ENCODE results near the gene RPS25. TPM values are rescaled to one million over a fixed set of nuclear protein-coding genes. Genes with fewer than 3 reads are reported as not detected.
"Not testable (repeated sequence)": the region's sequence is repeated elsewhere in the genome, so short reads cannot be mapped to it uniquely, and the experiment has no call there.

The RPS25 gene
- total RNA-seq, 4 donors from 2014 or later = 852 to 1,992 (median 1,622) TPM

DNA sequence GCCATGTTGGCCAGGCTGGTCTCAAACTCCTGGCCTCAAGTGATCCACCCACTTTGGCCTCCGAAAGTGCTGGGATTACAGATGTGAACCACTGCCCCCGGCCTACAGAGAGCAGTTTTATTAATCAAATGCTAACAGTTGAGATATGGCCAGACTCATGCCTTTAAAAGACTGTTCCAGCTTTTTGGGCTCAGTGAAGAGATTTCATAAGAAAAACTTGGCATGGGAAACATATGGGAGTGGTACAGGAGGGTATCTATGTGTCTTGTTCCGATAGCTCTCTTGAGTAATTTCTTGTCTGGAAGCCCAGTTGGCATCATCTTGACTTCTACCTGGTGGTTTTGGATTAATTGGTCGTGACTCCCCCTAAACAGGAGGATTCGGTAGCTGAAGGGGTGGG is 20.7 kb upstream of the RPS25 start:
- DNase-seq = no peak
- WGBS, 2 donors = 74 to 79% methylated on average over 5 of the region's 5 CpGs
- Histone ChIP-seq H3K4me3 (replicated peaks in 1 of 3) (no peak overlapping the region), H3K27me3 (no peaks in the 10 kb centered on the region), H3K36me3 (no peaks in the 10 kb centered on the region), H3K27ac (no peak overlapping the region), H3K4me1 (peaks cover 0 to 8% of the 10 kb centered on the region in 2 donors), H3K9me3 (no peaks in the 10 kb centered on the region)
- intact Hi-C loops (cut with DNase I) = no loop called here
- TF ChIP-seq, protein P1, sequence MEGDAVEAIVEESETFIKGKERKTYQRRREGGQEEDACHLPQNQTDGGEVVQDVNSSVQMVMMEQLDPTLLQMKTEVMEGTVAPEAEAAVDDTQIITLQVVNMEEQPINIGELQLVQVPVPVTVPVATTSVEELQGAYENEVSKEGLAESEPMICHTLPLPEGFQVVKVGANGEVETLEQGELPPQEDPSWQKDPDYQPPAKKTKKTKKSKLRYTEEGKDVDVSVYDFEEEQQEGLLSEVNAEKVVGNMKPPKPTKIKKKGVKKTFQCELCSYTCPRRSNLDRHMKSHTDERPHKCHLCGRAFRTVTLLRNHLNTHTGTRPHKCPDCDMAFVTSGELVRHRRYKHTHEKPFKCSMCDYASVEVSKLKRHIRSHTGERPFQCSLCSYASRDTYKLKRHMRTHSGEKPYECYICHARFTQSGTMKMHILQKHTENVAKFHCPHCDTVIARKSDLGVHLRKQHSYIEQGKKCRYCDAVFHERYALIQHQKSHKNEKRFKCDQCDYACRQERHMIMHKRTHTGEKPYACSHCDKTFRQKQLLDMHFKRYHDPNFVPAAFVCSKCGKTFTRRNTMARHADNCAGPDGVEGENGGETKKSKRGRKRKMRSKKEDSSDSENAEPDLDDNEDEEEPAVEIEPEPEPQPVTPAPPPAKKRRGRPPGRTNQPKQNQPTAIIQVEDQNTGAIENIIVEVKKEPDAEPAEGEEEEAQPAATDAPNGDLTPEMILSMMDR (IDR thresholded peaks at IDR 0.05) = no peak
- TF ChIP-seq POLR2A (IDR thresholded peaks at IDR 0.05) = no peak

DNA sequence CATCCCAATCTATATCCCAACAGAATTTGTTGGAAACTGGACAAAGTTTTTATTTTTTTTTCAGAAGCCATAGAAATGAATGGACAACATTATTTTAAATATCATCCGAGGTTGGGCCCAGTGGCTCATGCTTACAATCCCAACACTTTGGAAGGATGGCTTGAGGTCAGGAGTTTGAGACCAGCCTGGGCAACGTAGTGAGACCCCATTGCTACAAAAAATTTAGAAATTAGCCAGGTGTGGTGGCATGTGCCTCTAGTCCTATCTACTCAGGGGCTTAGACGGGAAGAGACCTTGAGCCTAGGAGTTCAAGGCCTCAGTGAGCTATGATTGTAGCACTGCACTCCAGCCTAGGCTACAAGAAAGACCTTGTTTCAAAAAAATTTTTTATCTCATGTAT is 16.7 kb upstream of the RPS25 start:
- H3K36me3 ChIP-seq = no peaks in the 10 kb centered on the region
- 84 to 86% methylated on average over 3 of the region's 3 CpGs for WGBS, 2 donors
- no peaks in the 10 kb centered on the region for H3K27me3 ChIP-seq
- DNase-seq = no peak
- no peak overlapping the region for H3K27ac ChIP-seq
- no peak overlapping the region for H3K4me3 ChIP-seq (replicated peaks in 1 of 3)
- intact Hi-C loops (cut with DNase I) = no loop called here
- TF ChIP-seq, protein P1 (IDR thresholded peaks at IDR 0.05) = no peak
- no peak for TF ChIP-seq POLR2A (IDR thresholded peaks at IDR 0.05)
- peaks cover 4 to 10% of the 10 kb centered on the region in 2 donors for H3K4me1 ChIP-seq
- H3K9me3 ChIP-seq = no peaks in the 10 kb centered on the region

DNA sequence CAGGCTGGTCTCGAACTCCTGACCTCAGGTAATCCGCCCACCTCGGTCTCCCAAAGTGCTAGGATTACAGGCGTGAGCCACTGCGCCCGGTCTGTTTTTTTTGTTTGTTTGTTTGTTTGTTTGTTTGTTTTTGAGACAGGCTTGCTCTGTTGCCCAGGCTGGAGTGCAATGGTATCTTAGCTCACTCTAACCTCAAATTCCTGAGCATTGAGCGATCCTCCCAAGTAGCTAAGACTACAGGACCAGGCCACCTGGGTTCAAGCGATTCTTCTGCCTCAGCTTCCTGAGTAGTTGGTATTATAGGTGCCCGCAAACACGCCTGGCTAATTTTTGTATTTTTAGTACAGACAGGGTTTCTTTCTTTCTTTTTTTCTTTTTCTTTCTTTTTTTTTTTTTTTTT is 15.3 kb upstream of the RPS25 start:
- 76 to 82% methylated on average over 10 of the region's 10 CpGs for WGBS, 2 donors
- H3K4me1 ChIP-seq; intact Hi-C loops (cut with DNase I); DNase-seq; H3K36me3 ChIP-seq; H3K4me3 ChIP-seq (replicated peaks in 1 of 3); H3K9me3 ChIP-seq; H3K27ac ChIP-seq; H3K27me3 ChIP-seq: not testable (repeated sequence)

DNA sequence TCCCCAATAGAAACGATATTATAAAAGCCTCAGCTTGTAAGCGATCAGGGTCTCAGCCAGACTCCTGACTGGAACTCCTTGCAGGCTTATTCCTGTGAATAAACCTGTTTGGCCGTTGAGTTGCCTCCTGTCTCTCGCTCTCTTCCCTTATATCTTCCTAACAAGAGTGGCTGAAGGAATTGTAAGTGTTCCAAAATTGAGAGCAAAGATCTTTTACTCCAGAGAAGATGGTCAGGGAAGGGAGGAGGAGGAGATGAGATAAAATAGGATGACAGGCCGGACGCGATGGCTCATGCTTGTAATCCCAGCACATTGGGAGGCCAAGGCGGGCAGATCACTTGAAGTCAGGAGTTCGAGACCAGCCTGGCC is 13.8 kb upstream of the RPS25 start:
- H3K36me3 ChIP-seq = no peaks in the 10 kb centered on the region
- peaks cover 6 to 10% of the 10 kb centered on the region in 2 donors for H3K4me1 ChIP-seq
- no peaks in the 10 kb centered on the region for H3K27me3 ChIP-seq
- 72 to 81% methylated on average over 9 of the region's 9 CpGs for WGBS, 2 donors
- H3K27ac ChIP-seq = no peak overlapping the region
- H3K4me3 ChIP-seq (replicated peaks in 1 of 3) = no peak overlapping the region
- TF ChIP-seq, protein P1 (IDR thresholded peaks at IDR 0.05) = no peak
- no peak for TF ChIP-seq POLR2A (IDR thresholded peaks at IDR 0.05)
- intact Hi-C loops (cut with DNase I) = no loop called here
- H3K9me3 ChIP-seq = no peaks in the 10 kb centered on the region
- no peak for DNase-seq

DNA sequence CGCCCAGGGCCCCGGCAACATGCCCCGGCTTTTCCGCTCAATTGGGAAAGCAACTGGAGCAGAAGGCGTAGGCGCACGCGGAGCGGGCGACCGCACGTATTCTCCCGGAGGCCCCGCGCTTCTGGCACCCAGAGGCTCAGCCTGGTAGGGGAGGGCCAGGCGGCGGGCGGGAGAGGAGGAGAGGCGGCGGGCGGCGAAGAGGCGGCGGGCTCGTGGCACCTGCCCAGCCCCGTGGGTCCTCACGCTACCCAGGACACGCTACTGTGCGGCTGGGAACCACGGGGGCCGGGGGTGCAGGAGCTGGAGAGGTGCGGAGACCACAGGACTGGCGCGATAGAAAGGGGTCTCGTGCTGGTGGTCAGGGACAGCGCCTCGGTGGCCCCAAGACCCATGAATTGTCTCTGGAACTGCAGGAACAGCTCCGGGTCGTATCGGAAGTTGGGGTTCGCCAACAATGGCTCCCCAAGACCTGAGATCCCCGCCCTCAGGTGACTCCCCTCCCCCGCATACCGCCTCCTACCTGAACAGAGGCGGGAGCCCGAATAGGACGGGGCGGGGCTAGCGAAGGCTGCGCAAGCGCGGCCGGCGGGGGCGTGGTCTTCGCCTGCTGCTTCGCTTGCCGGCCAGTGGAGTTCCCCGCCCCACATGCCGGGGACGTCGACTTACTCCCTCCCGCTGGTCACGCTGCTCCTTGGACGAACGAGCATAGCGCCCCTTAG is 12.3 kb upstream of the RPS25 start, which contains the start of gene SLC37A4:
Gene SLC37A4, minus strand, starts transcription at position 549 of the 719 bp plus-strand sequence.
- Histone ChIP-seq H3K9me3 (no peaks in the 10 kb centered on the region), H3K4me3 (replicated peaks in 1 of 3) (peak within 1 kb of the TSS; percentile 28 to 73 (median 50)), H3K27ac (peak within 1 kb of the TSS; percentile 14 to 64 (median 51)), H3K4me1 (peaks cover 6 to 10% of the 10 kb centered on the region in 2 donors), H3K36me3 (no peaks in the 10 kb centered on the region), H3K27me3 (no peaks in the 10 kb centered on the region)
- WGBS, 2 donors = 1 to 2% methylated on average over 26 to 39 of the region's 67 CpGs
- TF ChIP-seq, protein P1 (IDR thresholded peaks at IDR 0.05) = peak in 3 of 6 experiments; percentile 56 to 97 (median 81)
- TF ChIP-seq POLR2A (IDR thresholded peaks at IDR 0.05) = peak in 1 of 2 donors; percentile 67
- intact Hi-C loops (cut with DNase I) = no loop called here
- peak; percentile 99 for DNase-seq
